Spleen (tissue), 7 donors: Measurements from ENCODE around the gene GRN.
"Not testable (repeated sequence)": the region's sequence is repeated elsewhere in the genome, so short reads cannot be mapped to it uniquely, and the experiment has no call there.

Experiments used
- POLR2A ChIP-seq, 3 donors: fragments of 450-650 bp; IDR thresholded peaks; one replicate each; pipeline ENCODE4 v1.5.1; 2017; ENCODE audit warnings: antibody characterized with exemption in 3 of 3, mild to moderate bottlenecking in 1 of 3
- POLR2AphosphoS5 ChIP-seq, 3 donors: sonication (generic); formaldehyde crosslinking; IDR thresholded peaks; one replicate each; pipeline ENCODE4 v1.5.1; 2017; ENCODE audit warnings: antibody characterized with exemption in 3 of 3
- TF ChIP-seq, protein P1 (sequence below), 11 experiments: fragments of 200-600 bp in 7 of 11; fragments of 450-650 bp in 4 of 11; sonication (generic) in 4 of 11; IDR thresholded peaks in 8 of 11; conservative IDR thresholded peaks in 3 of 11; 1 replicate in 7 of 11; 2 replicates in 4 of 11; pipeline versions ENCODE4 v1.4.0 to v1.8.0; 2016 to 2021; ENCODE audit warnings: antibody characterized with exemption in 11 of 11, inconsistent platforms in 4 of 11, mild to moderate bottlenecking in 1 of 11
- donor health status: DM: no; HTN: no; CAD: no; lungs with moderate emphysema.
- donor health status: DM: no; HTN: no; CAD: no.
- donor health status: DM: no; HTN: no; CAD: no.

DNA sequence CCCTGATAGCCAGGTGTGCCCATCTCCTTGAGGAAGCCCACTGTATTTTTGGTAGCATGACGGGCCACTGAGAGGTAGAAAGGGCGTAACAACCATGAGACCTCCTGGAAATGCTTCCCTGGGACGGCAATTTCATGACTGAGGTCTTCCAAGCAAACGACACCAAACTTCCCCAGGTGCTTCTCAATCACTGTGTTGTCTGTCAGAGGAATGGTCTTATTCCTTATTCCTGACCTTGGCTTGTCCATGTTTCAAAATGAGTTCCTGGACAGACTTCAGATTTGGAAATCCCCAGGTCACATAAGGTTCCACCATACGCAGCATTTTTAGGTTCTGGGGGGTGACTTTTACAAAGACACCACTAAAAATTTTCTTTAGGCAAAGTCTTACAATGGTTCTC is 19.9 kb downstream of the GRN start:
- not testable (repeated sequence) for TF ChIP-seq POLR2AphosphoS5, POLR2A (IDR thresholded peaks at IDR 0.05)
- TF ChIP-seq, protein P1, sequence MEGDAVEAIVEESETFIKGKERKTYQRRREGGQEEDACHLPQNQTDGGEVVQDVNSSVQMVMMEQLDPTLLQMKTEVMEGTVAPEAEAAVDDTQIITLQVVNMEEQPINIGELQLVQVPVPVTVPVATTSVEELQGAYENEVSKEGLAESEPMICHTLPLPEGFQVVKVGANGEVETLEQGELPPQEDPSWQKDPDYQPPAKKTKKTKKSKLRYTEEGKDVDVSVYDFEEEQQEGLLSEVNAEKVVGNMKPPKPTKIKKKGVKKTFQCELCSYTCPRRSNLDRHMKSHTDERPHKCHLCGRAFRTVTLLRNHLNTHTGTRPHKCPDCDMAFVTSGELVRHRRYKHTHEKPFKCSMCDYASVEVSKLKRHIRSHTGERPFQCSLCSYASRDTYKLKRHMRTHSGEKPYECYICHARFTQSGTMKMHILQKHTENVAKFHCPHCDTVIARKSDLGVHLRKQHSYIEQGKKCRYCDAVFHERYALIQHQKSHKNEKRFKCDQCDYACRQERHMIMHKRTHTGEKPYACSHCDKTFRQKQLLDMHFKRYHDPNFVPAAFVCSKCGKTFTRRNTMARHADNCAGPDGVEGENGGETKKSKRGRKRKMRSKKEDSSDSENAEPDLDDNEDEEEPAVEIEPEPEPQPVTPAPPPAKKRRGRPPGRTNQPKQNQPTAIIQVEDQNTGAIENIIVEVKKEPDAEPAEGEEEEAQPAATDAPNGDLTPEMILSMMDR (IDR thresholded peaks at IDR 0.05 in 8 of 11, conservative IDR thresholded peaks at IDR 0.05 in 3 of 11): not testable (repeated sequence)
